BLaER1 treated with 17β-estradiol and CSF1 and Interleukin-3, amounts not matched to agents 10 nM and 100 nM (cell line): ENCODE data around the gene MYCBP.
A peak's percentile ranks its signal among the peaks of the same experiment; 100 is the strongest.

ENCODE experiments used
- H3K27ac ChIP-seq, 11 experiments: shearing (Covaris generic); formaldehyde crosslinking; 2 replicates each; pipeline ENCODE4 v1.8.1; 2022
- H3K27me3 ChIP-seq, 11 experiments: shearing (Covaris generic); formaldehyde crosslinking; 2 replicates each; pipeline ENCODE4 v1.8.1; 2022
- H3K36me3 ChIP-seq, 11 experiments: shearing (Covaris generic); formaldehyde crosslinking; 2 replicates each; pipeline ENCODE4 v1.8.1; 2022
- H3K4me1 ChIP-seq, 10 experiments: shearing (Covaris generic); formaldehyde crosslinking; 2 replicates each; pipeline ENCODE4 v1.8.1; 2022
- H3K4me2 ChIP-seq, 11 experiments: shearing (Covaris generic); formaldehyde crosslinking; 2 replicates each; pipeline ENCODE4 v1.8.1; 2022
- H3K4me3 ChIP-seq, 10 experiments: shearing (Covaris generic); formaldehyde crosslinking; 2 replicates each; pipeline ENCODE4 v1.8.1; 2022
- H3K9ac ChIP-seq, 11 experiments: shearing (Covaris generic); formaldehyde crosslinking; 2 replicates each; pipeline ENCODE4 v1.8.1; 2022
- H3K9me3 ChIP-seq, 11 experiments: shearing (Covaris generic); formaldehyde crosslinking; replicated peaks in 1 of 11; 2 replicates each; pipeline ENCODE4 v1.8.1; 2022
- H4K20me1 ChIP-seq, 11 experiments: shearing (Covaris generic); formaldehyde crosslinking; 2 replicates each; pipeline ENCODE4 v1.8.1; 2022
- Cebpa-rat ChIP-seq, 11 experiments: shearing (Covaris generic); IDR thresholded peaks; 2 replicates each; pipeline ENCODE4 v1.8.1; 2022

MYCBP gene

DNA sequence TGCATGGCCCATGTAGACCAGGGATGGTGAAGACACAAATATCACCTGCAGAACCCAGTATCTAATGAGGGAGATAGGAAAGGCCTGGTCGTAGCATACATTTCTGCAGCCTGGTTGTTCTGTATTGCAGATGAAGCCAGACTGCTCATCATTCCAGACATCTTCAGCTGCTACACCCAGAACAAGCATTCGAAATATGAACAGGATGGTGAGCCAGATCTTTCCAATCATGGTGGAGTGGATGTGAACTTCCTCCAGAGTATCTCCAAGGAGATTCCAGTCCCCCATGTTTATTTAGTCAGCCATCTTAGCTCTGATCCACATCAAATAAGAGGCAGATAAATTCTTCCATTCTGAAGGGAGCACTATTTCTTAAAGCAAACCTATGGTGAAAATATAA is 2.7 kb upstream of the MYCBP start:
- Histone ChIP-seq H3K4me2 (no peak overlapping the region), H4K20me1 (peaks cover 0 to 27% (median 12%) of the 10 kb centered on the region in 11 experiments; a peak in 9 of 22 replicates), H3K36me3 (peaks cover 0 to 5% (median 0%) of the 10 kb centered on the region in 11 experiments; a peak in 4 of 22 replicates), H3K9ac (no peak overlapping the region), H3K4me1 (peaks cover 18 to 31% (median 26%) of the 10 kb centered on the region in 10 experiments), H3K27ac (no peak overlapping the region), H3K9me3 (no peaks in the 10 kb centered on the region), H3K4me3 (no peak overlapping the region), H3K27me3 (no peaks in the 10 kb centered on the region)
- no peak for TF ChIP-seq Cebpa-rat (IDR thresholded peaks at IDR 0.05)

DNA sequence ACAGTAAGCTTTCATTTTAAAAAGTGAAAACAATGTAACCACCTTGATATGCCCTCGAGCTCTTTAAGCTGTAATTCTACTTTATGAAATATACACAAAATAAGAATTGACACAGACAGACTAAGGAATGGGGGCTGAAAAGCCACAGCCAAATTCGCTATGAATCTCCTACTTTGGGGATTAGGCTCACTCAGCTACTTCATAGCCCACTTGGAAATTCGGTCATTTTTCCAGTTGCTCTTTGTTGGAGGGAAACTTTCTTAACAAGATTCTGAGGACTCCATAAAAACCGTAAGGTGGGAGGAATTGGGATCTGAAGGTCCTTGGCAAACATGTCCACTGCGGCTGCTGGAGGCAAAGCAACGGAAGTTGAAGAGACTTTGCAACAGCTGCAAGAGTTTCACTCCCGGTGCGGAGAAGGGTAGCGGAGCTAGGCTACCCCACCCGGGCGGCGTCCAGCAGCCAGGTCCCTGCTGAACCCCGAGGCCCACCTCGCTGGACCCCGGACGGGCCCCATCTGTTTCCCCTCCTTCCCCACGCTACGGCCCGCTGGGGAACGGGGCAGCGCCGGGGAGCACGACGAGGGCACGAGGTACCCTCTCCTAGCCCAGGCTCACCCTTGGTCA is 634 bp downstream of the MYCBP start:
- Histone ChIP-seq H3K9ac (peak overlapping the region; percentile 78 to 89 (median 84)), H3K27ac (peak overlapping the region; percentile 31 to 75 (median 68); a peak in 20 of 22 replicates), H3K4me2 (peak overlapping the region; percentile 78 to 97 (median 88)), H3K27me3 (no peaks in the 10 kb centered on the region), H3K4me1 (peaks cover 26 to 44% (median 35%) of the 10 kb centered on the region in 10 experiments), H3K9me3 (no peaks in the 10 kb centered on the region), H3K36me3 (peaks cover 0 to 11% (median 3%) of the 10 kb centered on the region in 11 experiments; a peak in 9 of 22 replicates), H3K4me3 (peak overlapping the region; percentile 84 to 100 (median 92)), H4K20me1 (peaks cover 0 to 52% (median 12%) of the 10 kb centered on the region in 11 experiments; a peak in 9 of 22 replicates)
- no peak for TF ChIP-seq Cebpa-rat (IDR thresholded peaks at IDR 0.05)

DNA sequence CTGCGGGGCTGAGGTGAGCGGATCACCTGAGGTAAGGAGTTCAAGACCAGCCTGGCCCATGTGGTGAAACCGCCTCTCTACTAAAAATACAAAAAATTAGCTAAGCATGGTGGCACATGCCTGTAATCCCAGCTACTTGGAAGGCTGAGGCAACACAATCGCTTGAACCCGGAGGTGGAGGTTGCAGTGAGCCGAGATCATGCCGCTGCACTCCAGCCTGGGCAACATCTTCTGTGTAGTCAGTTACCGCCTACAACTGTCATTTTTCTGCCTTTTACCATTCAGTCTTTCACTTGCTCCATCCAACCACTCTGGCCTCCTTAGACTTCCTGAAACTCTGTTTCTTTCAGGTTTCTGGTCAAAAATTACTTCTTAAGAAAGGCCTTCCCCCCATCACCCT is 2.2 kb downstream of the MYCBP start:
- H3K4me3 ChIP-seq, result no peak overlapping the region
- no peak for TF ChIP-seq Cebpa-rat (IDR thresholded peaks at IDR 0.05)
- H3K4me1 ChIP-seq, result peaks cover 26 to 51% (median 35%) of the 10 kb centered on the region in 10 experiments

DNA sequence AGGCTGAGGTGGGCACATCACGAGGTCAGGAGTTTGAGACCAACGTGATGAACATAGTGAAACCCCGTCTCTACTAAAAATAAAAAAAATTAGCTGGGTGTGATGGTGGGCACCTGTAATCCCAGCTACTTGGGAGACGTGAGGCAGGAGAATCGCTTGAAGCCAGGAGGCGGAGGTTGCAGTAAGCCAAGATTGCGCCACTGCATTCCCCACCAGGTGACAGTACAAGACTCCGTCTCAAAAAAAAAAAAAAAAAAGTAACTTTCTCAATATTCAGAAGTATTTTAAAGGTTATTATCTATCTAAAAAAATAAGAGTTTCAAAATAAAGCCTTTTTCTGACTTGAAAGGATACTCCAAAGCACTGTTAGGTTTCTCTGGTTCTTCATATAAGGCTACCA is 5.9 kb downstream of the MYCBP start:
- H3K27me3 ChIP-seq, result no peaks in the 10 kb centered on the region
- H3K27ac ChIP-seq, result no peak overlapping the region
- peaks cover 13 to 68% (median 22%) of the 10 kb centered on the region in 10 experiments for H3K4me1 ChIP-seq
- peaks cover 36 to 60% (median 51%) of the 10 kb centered on the region in 11 experiments for H3K36me3 ChIP-seq
- H3K9ac ChIP-seq, result no peak overlapping the region
- TF ChIP-seq Cebpa-rat (IDR thresholded peaks at IDR 0.05), result no peak
- peak overlapping the region in 4 of 11 experiments; percentile 31 to 56 (median 49); a peak in 3 of 22 replicates for H3K4me2 ChIP-seq
- no peaks in the 10 kb centered on the region for H3K9me3 ChIP-seq
- no peak overlapping the region for H3K4me3 ChIP-seq
- peaks cover 0 to 97% (median 10%) of the 10 kb centered on the region in 11 experiments; a peak in 12 of 22 replicates for H4K20me1 ChIP-seq

More for the DNA sequence above, 2.2 kb downstream of the MYCBP start:
- H3K27me3 ChIP-seq, result no peaks in the 10 kb centered on the region
- H3K4me2 ChIP-seq, result peak overlapping the region in 9 of 11 experiments; percentile 16 to 97 (median 88); a peak in 11 of 22 replicates
- H4K20me1 ChIP-seq, result peaks cover 0 to 67% (median 12%) of the 10 kb centered on the region in 11 experiments; a peak in 9 of 22 replicates
- H3K27ac ChIP-seq, result no peak overlapping the region
- peaks cover 11 to 27% (median 16%) of the 10 kb centered on the region in 11 experiments for H3K36me3 ChIP-seq
- no peak overlapping the region for H3K9ac ChIP-seq
- no peaks in the 10 kb centered on the region for H3K9me3 ChIP-seq

DNA sequence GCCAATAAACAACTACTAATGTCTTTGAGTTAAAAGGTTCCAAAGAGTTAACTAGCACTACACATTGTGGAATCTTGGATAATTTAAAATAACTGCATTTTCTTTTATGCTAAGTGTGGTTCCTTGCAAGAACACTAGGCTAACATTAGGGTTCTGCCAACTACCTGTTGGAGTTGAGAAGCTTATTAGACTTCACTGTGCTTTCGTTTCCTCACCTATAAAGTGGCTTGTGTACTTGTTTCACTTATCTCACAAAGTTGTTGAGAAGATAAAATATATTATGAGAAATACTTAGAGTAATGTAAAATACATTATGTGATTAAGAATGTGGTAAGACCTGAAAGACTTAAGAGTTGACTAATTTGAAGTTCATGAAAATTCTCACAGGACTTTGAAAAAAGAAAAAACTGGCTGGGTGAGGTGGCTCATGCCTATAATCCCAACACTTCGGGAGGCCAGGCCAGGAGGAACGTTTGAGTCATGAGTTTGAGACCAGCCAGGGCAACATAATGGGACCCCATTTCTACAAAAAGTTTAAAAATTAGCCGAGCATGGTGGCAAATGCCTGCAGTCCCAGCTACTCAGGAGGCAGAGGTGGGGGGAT is 7.9 kb downstream of the MYCBP start:
- H3K4me2 ChIP-seq, result no peak overlapping the region; a peak in 1 of 22 replicates
- peaks cover 8 to 68% (median 18%) of the 10 kb centered on the region in 10 experiments for H3K4me1 ChIP-seq
- no peaks in the 10 kb centered on the region for H3K9me3 ChIP-seq
- no peak overlapping the region for H3K4me3 ChIP-seq
- H3K36me3 ChIP-seq, result peaks cover 36 to 60% (median 54%) of the 10 kb centered on the region in 11 experiments
- TF ChIP-seq Cebpa-rat (IDR thresholded peaks at IDR 0.05), result no peak
- peaks cover 0 to 84% (median 3%) of the 10 kb centered on the region in 11 experiments; a peak in 9 of 22 replicates for H4K20me1 ChIP-seq
- H3K27ac ChIP-seq, result no peak overlapping the region
- no peaks in the 10 kb centered on the region for H3K27me3 ChIP-seq
- H3K9ac ChIP-seq, result no peak overlapping the region

DNA sequence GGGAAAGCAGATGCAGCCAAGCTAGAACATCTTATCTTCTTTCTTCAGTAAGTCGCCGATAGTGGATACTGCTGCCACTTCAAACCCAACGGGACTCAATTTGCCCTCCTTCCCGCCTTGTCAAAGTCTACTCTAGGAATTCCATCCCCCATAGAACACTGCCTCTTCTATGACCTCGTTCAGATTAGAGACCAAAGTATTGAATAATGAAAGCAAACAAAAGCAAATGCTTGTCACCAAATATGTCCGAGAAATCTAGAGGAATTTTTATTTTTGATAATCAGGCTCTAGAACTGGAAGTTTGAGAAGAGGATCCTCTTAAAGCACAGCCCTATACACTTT is 12.7 kb downstream of the MYCBP start:
- H4K20me1 ChIP-seq, result peaks cover 0 to 71% (median 18%) of the 10 kb centered on the region in 11 experiments; a peak in 15 of 22 replicates
- peak overlapping the region; percentile 85 to 96 (median 94) for H3K4me3 ChIP-seq
- peak overlapping the region; percentile 40 to 80 (median 66); a peak in 21 of 22 replicates for H3K27ac ChIP-seq
- TF ChIP-seq Cebpa-rat (IDR thresholded peaks at IDR 0.05), result no peak
- H3K9me3 ChIP-seq, result no peaks in the 10 kb centered on the region
- peaks cover 33 to 59% (median 48%) of the 10 kb centered on the region in 11 experiments for H3K36me3 ChIP-seq
- H3K27me3 ChIP-seq, result no peaks in the 10 kb centered on the region
- H3K4me2 ChIP-seq, result peak overlapping the region; percentile 83 to 100 (median 92)
- peaks cover 26 to 79% (median 28%) of the 10 kb centered on the region in 10 experiments for H3K4me1 ChIP-seq
- H3K9ac ChIP-seq, result peak overlapping the region; percentile 68 to 92 (median 86)

DNA sequence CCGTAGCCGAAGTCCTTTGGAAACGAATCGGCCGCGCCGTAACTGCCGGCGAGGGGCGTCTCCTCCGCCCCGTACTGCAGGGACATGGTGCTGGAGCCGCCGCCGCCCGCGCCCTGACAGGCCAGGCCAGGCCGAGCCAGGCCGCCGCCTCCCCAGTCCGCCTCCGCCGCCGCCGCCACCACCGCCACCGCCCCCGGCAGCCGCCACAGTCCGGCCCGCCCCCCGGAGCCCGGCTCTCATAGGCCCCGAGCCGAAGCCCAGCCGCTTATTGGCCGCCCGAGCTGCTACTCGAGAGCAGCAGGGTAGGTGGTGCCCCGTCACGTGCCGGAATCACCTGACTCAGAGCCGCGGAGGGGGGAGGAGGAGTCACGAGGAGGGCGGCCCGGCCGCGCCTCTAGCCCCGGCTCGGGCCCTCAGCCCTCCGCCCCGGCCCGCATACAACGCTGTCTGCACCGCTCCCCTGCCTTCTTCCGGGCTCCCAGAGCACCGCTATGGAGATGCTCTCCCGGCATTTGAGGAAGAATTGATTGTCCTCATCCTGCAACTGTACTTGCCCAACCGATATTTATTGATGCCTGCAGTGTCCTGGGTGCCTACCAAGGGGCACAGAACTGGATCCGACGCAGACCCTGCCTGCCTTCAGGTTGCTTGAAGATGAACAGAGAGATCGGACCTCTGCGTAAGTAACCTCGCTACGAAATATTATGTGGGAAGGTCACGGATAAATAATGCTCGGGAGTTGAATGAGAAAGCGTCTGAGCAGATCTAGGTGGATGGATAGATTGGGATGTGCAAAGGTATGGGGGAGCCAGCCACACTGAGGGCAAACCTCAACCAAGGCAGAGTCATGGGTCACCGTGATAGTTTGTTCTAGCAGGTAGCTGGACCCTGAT is 13.3 kb downstream of the MYCBP start, which contains the start of gene RRAGC:
Gene RRAGC (minus strand): TSS at position 212 of the 893 bp plus-strand sequence. CDS start 126 bp downstream, at position 86.
- H3K9ac ChIP-seq, result peak within 1 kb of the TSS; percentile 68 to 92 (median 86)
- H3K4me3 ChIP-seq, result peak within 1 kb of the TSS; percentile 85 to 96 (median 94)
- H3K36me3 ChIP-seq, result peaks cover 36 to 59% (median 48%) of the 10 kb centered on the region in 11 experiments
- no peaks in the 10 kb centered on the region for H3K9me3 ChIP-seq
- H3K27me3 ChIP-seq, result no peaks in the 10 kb centered on the region
- no peak for TF ChIP-seq Cebpa-rat (IDR thresholded peaks at IDR 0.05)
- H3K27ac ChIP-seq, result peak within 1 kb of the TSS; percentile 62 to 80 (median 70)
- H3K4me1 ChIP-seq, result peaks cover 26 to 78% (median 28%) of the 10 kb centered on the region in 10 experiments
- peak within 1 kb of the TSS; percentile 88 to 100 (median 92) for H3K4me2 ChIP-seq
- H4K20me1 ChIP-seq, result peaks cover 0 to 71% (median 18%) of the 10 kb centered on the region in 11 experiments; a peak in 15 of 22 replicates

DNA sequence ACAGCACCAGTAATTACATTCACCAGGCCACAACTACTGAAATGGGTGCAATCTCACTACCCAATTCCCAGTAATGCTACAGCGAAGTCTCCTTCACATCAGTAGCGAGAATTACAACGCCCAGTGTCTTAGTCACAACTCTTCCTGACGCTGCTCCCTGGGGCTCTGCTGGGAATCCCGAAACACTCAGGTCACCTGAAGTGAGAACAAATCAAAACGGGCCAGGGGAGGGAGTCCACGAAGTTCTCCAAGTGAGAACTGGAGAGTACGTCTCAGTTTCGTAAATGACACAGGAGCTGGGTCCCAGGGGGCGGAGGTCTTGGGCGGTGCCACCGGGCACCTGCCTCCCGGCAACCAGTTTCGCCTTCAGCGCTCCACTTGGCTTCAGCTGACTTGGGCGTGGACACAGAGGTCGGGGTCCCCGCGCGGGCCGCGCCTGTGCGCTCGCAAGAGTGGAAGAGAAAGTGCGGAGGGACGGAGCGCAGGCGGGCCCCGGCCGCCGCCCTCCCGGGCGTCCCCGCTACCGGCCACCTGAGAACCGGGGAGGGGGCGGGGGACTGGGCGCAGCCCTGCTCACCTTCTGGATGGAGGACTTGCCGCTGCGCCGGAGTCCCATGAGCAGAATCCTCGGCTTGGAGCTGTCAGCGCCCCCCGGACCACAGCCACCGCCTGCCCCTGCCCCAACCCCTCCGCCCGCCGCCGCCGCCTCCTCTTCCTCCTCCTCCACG is 14.2 kb downstream of the MYCBP start:
- H3K9ac ChIP-seq, result peak overlapping the region; percentile 68 to 92 (median 86)
- peak overlapping the region; percentile 60 to 80 (median 70) for H3K27ac ChIP-seq
- peak overlapping the region; percentile 85 to 96 (median 94) for H3K4me3 ChIP-seq
- H3K4me1 ChIP-seq, result peaks cover 26 to 71% (median 28%) of the 10 kb centered on the region in 10 experiments
- no peaks in the 10 kb centered on the region for H3K27me3 ChIP-seq
- H4K20me1 ChIP-seq, result peaks cover 0 to 71% (median 18%) of the 10 kb centered on the region in 11 experiments; a peak in 15 of 22 replicates
- H3K9me3 ChIP-seq, result no peaks in the 10 kb centered on the region
- no peak for TF ChIP-seq Cebpa-rat (IDR thresholded peaks at IDR 0.05)
- peaks cover 35 to 59% (median 50%) of the 10 kb centered on the region in 11 experiments for H3K36me3 ChIP-seq
- H3K4me2 ChIP-seq, result peak overlapping the region; percentile 83 to 97 (median 92)
